ENCODE measurements around the gene PREB.

- TF ChIP-seq, protein P1, sequence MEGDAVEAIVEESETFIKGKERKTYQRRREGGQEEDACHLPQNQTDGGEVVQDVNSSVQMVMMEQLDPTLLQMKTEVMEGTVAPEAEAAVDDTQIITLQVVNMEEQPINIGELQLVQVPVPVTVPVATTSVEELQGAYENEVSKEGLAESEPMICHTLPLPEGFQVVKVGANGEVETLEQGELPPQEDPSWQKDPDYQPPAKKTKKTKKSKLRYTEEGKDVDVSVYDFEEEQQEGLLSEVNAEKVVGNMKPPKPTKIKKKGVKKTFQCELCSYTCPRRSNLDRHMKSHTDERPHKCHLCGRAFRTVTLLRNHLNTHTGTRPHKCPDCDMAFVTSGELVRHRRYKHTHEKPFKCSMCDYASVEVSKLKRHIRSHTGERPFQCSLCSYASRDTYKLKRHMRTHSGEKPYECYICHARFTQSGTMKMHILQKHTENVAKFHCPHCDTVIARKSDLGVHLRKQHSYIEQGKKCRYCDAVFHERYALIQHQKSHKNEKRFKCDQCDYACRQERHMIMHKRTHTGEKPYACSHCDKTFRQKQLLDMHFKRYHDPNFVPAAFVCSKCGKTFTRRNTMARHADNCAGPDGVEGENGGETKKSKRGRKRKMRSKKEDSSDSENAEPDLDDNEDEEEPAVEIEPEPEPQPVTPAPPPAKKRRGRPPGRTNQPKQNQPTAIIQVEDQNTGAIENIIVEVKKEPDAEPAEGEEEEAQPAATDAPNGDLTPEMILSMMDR (conservative IDR thresholded peaks at IDR 0.05; ENCODE audit: low read length) = no peak
- TF ChIP-seq EZH2phosphoT487 (IDR thresholded peaks at IDR 0.05; ENCODE audit: borderline replicate concordance, low read depth, low read length) = no peak
Measured at GRCh38 chr2:27097341-27097740, 37.1 kb downstream of the PREB start.
